Caco-2 (cell line): ENCODE results near the gene IPO4. TPM values are rescaled to one million over a fixed set of nuclear protein-coding genes. Genes with fewer than 3 reads are reported as not detected.
"Not testable (repeated sequence)": the region's sequence is repeated elsewhere in the genome, so short reads cannot be mapped to it uniquely, and the experiment has no call there.

ENCODE experiments used
- BruUV-seq: library from RNA; stranded (reverse); fragments of 400-500 nt; replicated peaks from 2 replicates; lab custom pipeline; 2021; lab: Mats Ljungman, UMichigan
- CTCF ChIA-PET: fragments of 300-600 bp; sonication (Branson Sonifier 250); formaldehyde crosslinking; loops from one replicate; lab custom pipeline; 2022; ENCODE audit warnings: antibody characterized with exemption; lab: Charles Lee
- POLR2A ChIA-PET: fragments of 300-600 bp; sonication (Branson Sonifier 250); formaldehyde crosslinking; loops from one replicate; lab custom pipeline; 2022; ENCODE audit warnings: antibody characterized with exemption; lab: Charles Lee
- DNase-seq, 2 experiments: peaks; one replicate each; pipeline versions ENCODE4 v3.0.0 to v3.0.0-alpha.2; 2020 to 2022
- H3K27me3 ChIP-seq: replicated peaks from 2 replicates; pipeline ENCODE4 v1.6.0; 2011; ENCODE audit warnings: low read length; ENCODE audit not compliant: control insufficient read depth, insufficient read depth
- H3K36me3 ChIP-seq: 2 replicates; pipeline ENCODE4 v1.5.1; 2011; ENCODE audit warnings: low read length; ENCODE audit not compliant: control insufficient read depth, insufficient read depth
- H3K4me1 ChIP-seq: fragments of 250-450 bp; sonication (Bioruptor Pico); 2 replicates; pipeline ENCODE4 v1.5.1; 2020; ENCODE audit warnings: mild to moderate bottlenecking
- H3K4me3 ChIP-seq: 2 replicates; pipeline ENCODE4 v1.5.1; 2011; ENCODE audit warnings: low read depth, mild to moderate bottlenecking, control low read depth, low read length
- H3K9me3 ChIP-seq: fragments of 250-450 bp; sonication (Bioruptor Pico); 2 replicates; pipeline ENCODE4 v1.5.1; 2020; ENCODE audit warnings: mild to moderate bottlenecking, moderate library complexity
- H3K27ac Mint-ChIP-seq: one replicate; pipeline ENCODE4 v1.8.0; 2022; ENCODE audit warnings: mixed read lengths; ENCODE audit not compliant: unreplicated experiment
- H3K27me3 Mint-ChIP-seq: one replicate; pipeline ENCODE4 v1.8.0; 2022; ENCODE audit warnings: mixed read lengths; ENCODE audit not compliant: insufficient read depth, unreplicated experiment
- H3K36me3 Mint-ChIP-seq: one replicate; pipeline ENCODE4 v1.8.0; 2022; ENCODE audit warnings: mild to moderate bottlenecking, mixed read lengths; ENCODE audit not compliant: insufficient read depth, unreplicated experiment
- H3K4me1 Mint-ChIP-seq: one replicate; pipeline ENCODE4 v1.8.0; 2022; ENCODE audit warnings: low read depth, mixed read lengths; ENCODE audit not compliant: unreplicated experiment
- H3K4me3 Mint-ChIP-seq: one replicate; pipeline ENCODE4 v1.8.0; 2022; ENCODE audit warnings: mild to moderate bottlenecking, moderate library complexity, mixed read lengths; ENCODE audit not compliant: unreplicated experiment
- H3K9me3 Mint-ChIP-seq: one replicate; pipeline ENCODE4 v1.8.0; 2022; ENCODE audit warnings: mixed read lengths; ENCODE audit not compliant: unreplicated experiment
- intact Hi-C: fragments of 100-400 bp; cut with micrococcal nuclease; formaldehyde crosslinking; loops from one replicate; pipeline ENCODE4 v1.10.0; 2022; ENCODE audit not compliant: unreplicated experiment
- total RNA-seq: library from RNA; stranded (reverse); gene quantifications from 2 replicates; pipeline ENCODE4 v1.2.3, GENCODE V29; 2022
- TF ChIP-seq, protein P1 (sequence below), 2 experiments: fragments of 200-600 bp in 1 of 2; IDR thresholded peaks; 1 replicate in 1 of 2; 2 replicates in 1 of 2; pipeline versions ENCODE4 v1.5.1 to v1.8.0; 2011 to 2022; ENCODE audit warnings: antibody characterized with exemption in 1 of 2, control low read depth in 1 of 2, inconsistent platforms in 1 of 2, low read depth in 1 of 2, low read length in 1 of 2, mild to moderate bottlenecking in 1 of 2, moderate library complexity in 1 of 2; ENCODE audit not compliant: insufficient read depth in 1 of 2, severe bottlenecking in 1 of 2, unreplicated experiment in 1 of 2

Gene IPO4
- total RNA-seq, 1 experiment from 2014 or later: 85.4 TPM

DNA sequence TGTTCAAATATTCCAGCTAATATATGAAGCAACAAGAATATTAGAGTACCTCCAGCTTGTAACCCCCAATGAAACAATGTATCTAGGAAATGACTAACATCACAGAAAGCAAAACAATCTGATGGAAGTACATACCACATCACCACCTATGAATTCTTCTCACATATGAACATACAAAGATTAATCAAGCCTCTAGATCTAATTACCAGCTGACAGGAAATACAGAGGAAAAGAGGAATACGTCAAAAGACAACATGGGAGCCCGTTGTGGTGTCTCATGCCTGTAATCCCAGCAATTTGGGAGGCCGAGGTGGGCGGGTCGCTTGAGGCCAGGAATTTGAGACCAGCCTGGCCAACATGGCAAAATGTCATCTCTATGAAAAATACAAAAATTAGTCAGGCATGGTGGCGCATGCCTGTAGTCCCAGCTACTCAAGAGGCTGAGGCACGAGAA lies 36.0 kb upstream of the IPO4 start:
- H3K9me3 Mint-ChIP-seq: no peaks in the 10 kb centered on the region

DNA sequence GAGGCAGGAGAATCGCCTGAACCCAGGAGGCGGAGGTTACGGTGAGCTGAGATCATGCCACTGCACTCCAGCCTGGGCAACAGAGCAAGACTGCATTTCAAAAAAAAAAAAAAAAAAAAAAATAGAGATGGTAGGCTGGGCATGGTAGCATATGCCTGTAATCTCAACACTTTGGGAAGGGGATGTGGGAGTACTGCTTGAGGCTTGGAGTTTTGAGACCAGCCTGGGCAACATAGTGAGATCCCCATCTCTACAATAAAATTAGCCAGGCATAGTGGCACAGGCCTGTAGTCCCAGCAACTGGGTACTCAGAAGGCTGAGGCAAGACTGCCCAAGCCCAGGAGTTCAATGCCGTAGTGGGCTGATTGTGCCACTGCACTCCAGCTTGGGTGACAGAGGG lies 34.4 kb upstream of the IPO4 start:
- H3K4me3 ChIP-seq, POLR2A ChIA-PET, H3K4me1 Mint-ChIP-seq, CTCF ChIA-PET, intact Hi-C loops, H3K27ac Mint-ChIP-seq, H3K9me3 ChIP-seq, H3K9me3 Mint-ChIP-seq, H3K27me3 Mint-ChIP-seq, H3K27me3 ChIP-seq, H3K4me1 ChIP-seq, BruUV-seq, H3K4me3 Mint-ChIP-seq, DNase-seq, H3K36me3 ChIP-seq: not testable (repeated sequence)
- peaks cover 39% of the 10 kb centered on the region for H3K36me3 Mint-ChIP-seq

More for the DNA sequence above, 36.0 kb upstream of the IPO4 start:
- BruUV-seq: no TSS peak
- Mint-ChIP-seq H3K27ac (no peak overlapping the region), H3K4me3 (no peak overlapping the region), H3K27me3 (no peaks in the 10 kb centered on the region), H3K4me1 (peaks cover 6% of the 10 kb centered on the region), H3K36me3 (peaks cover 39% of the 10 kb centered on the region)
- H3K4me3 ChIP-seq: no peak overlapping the region
- no peaks in the 10 kb centered on the region for H3K9me3 ChIP-seq
- H3K27me3 ChIP-seq: no peaks in the 10 kb centered on the region
- H3K36me3 ChIP-seq: no peaks in the 10 kb centered on the region
- TF ChIP-seq, protein P1, sequence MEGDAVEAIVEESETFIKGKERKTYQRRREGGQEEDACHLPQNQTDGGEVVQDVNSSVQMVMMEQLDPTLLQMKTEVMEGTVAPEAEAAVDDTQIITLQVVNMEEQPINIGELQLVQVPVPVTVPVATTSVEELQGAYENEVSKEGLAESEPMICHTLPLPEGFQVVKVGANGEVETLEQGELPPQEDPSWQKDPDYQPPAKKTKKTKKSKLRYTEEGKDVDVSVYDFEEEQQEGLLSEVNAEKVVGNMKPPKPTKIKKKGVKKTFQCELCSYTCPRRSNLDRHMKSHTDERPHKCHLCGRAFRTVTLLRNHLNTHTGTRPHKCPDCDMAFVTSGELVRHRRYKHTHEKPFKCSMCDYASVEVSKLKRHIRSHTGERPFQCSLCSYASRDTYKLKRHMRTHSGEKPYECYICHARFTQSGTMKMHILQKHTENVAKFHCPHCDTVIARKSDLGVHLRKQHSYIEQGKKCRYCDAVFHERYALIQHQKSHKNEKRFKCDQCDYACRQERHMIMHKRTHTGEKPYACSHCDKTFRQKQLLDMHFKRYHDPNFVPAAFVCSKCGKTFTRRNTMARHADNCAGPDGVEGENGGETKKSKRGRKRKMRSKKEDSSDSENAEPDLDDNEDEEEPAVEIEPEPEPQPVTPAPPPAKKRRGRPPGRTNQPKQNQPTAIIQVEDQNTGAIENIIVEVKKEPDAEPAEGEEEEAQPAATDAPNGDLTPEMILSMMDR (IDR thresholded peaks at IDR 0.05; ENCODE audit: insufficient read depth in 1 of 2, low read depth in 1 of 2, low read length in 1 of 2, severe bottlenecking in 1 of 2, unreplicated experiment in 1 of 2): no peak
- no peak for DNase-seq
- intact Hi-C loops: no loop called here
- no peaks in the 10 kb centered on the region for H3K4me1 ChIP-seq
- ChIA-PET CTCF (no interaction called here), POLR2A (no interaction called here)

DNA sequence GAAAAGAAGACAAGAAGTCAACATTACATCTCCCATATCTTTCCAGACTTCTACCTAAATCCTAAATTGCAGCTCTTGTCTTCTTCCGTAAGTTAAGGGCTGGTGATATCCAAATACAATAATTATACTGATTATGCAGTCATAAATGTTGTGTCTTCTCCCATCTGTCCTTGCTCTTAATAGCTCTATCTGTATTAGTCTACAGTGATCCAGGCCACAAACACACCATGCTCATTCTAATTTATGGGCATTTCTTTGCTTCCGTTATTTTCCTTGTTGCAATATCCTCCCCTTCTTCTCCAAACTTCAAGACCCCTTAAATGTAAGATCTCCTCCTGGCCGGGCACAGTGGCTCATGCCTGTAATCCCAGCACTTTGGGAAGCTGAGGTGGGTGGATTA lies 30.9 kb upstream of the IPO4 start:
- ChIA-PET CTCF (no interaction called here), POLR2A (no interaction called here)
- Mint-ChIP-seq H3K4me1 (peaks cover 7% of the 10 kb centered on the region), H3K9me3 (no peaks in the 10 kb centered on the region), H3K4me3 (no peak overlapping the region), H3K36me3 (peaks cover 29% of the 10 kb centered on the region), H3K27ac (no peak overlapping the region), H3K27me3 (no peaks in the 10 kb centered on the region)
- Histone ChIP-seq H3K9me3 (no peaks in the 10 kb centered on the region), H3K36me3 (no peaks in the 10 kb centered on the region; the same call in none of the 2 replicates), H3K4me3 (no peak overlapping the region), H3K4me1 (peaks cover 1% of the 10 kb centered on the region; the same call in 1 of the 2 replicates), H3K27me3 (no peaks in the 10 kb centered on the region)
- TF ChIP-seq, protein P1 (IDR thresholded peaks at IDR 0.05; ENCODE audit: insufficient read depth in 1 of 2, low read depth in 1 of 2, low read length in 1 of 2, severe bottlenecking in 1 of 2, unreplicated experiment in 1 of 2): no peak
- DNase-seq: no peak
- no TSS peak for BruUV-seq
- intact Hi-C loops: no loop called here

DNA sequence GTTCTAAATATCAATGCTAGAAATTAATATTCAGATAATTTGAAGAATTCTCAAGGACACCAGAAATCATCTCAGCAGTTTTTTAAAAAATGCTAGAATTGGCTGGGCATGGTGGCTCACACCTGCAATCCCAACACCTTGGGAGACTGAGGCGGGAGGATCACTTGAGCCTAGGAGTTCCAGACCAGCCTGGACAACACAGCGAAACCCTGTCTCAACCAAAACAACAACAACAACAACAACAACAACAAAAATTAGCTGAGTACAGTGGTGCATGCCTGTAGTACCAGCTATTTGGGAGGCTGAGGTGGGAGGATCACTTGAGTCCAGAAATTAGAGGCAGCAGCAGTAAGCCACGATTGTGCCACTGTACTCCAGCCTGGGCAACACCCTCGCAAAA lies 30.5 kb upstream of the IPO4 start:
- H3K36me3 Mint-ChIP-seq: peaks cover 31% of the 10 kb centered on the region
- ChIA-PET CTCF (no interaction called here), POLR2A (no interaction called here)
- H3K27me3 ChIP-seq: no peaks in the 10 kb centered on the region
- H3K4me1 Mint-ChIP-seq: peaks cover 11% of the 10 kb centered on the region
- H3K9me3 Mint-ChIP-seq: no peaks in the 10 kb centered on the region
- H3K27ac Mint-ChIP-seq: no peak overlapping the region
- TF ChIP-seq, protein P1 (IDR thresholded peaks at IDR 0.05; ENCODE audit: insufficient read depth in 1 of 2, low read depth in 1 of 2, low read length in 1 of 2, severe bottlenecking in 1 of 2, unreplicated experiment in 1 of 2): no peak
- BruUV-seq: no TSS peak
- H3K36me3 ChIP-seq: no peaks in the 10 kb centered on the region; the same call in none of the 2 replicates
- no peaks in the 10 kb centered on the region for H3K27me3 Mint-ChIP-seq
- H3K4me1 ChIP-seq: peaks cover 6% of the 10 kb centered on the region
- no peaks in the 10 kb centered on the region for H3K9me3 ChIP-seq
- DNase-seq: no peak
- intact Hi-C loops: no loop called here
- no peak overlapping the region for H3K4me3 ChIP-seq
- no peak overlapping the region for H3K4me3 Mint-ChIP-seq

DNA sequence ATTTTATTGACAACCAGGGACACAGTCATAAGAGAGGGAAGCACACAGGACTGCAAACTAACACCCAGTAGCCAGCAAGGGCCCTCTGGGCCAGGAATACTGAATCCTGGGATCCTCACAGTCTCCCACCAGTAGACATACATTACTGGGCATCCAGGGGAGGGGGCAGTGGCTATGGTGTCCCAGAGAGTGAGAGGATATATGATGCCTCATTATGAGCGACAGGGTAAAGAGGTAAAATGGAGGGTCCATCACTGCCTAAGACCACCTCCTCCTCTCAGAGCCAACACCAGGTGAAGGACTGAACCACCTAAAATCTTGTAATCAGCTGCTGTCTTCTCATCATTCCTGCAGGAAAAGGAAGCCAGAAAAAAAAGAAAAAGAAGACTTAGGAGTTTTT lies 28.3 kb upstream of the IPO4 start:
- H3K4me3 ChIP-seq, H3K27ac Mint-ChIP-seq, H3K9me3 Mint-ChIP-seq, H3K27me3 ChIP-seq, CTCF ChIA-PET, H3K9me3 ChIP-seq, DNase-seq, H3K36me3 ChIP-seq, BruUV-seq, POLR2A ChIA-PET, H3K27me3 Mint-ChIP-seq: not testable (repeated sequence)
- H3K4me1 ChIP-seq: peaks cover 12% of the 10 kb centered on the region
- peaks cover 49% of the 10 kb centered on the region for H3K36me3 Mint-ChIP-seq
- peaks cover 13% of the 10 kb centered on the region for H3K4me1 Mint-ChIP-seq
- H3K4me3 Mint-ChIP-seq: peak overlapping the region; percentile 87
- intact Hi-C loops: loop anchor here (1.0 kb wide), 3 partner anchors 15 to 80 kb away; partner anchors contain the start of genes GMPR2, NEDD8 and TINF2
